GM21360 (cell line): ENCODE results near the gene DCUN1D1.
"Not testable (repeated sequence)": the region's sequence is repeated elsewhere in the genome, so short reads cannot be mapped to it uniquely, and the experiment has no call there.

ENCODE experiments used
- ATAC-seq: cut with Tn5 transposase; IDR thresholded peaks from one replicate; pipeline ENCODE4 v1.9.1; 2021; ENCODE audit warnings: mild to moderate bottlenecking, moderate library complexity; ENCODE audit not compliant: unreplicated experiment

DCUN1D1 gene

GRCh38 chr3:182980204-182981037 lies at the start of gene DCUN1D1:
Gene DCUN1D1, minus strand, starts transcription at chr3:182980538. Its CDS starts 49 bp downstream, at chr3:182980489.
- peak; percentile 83 for ATAC-seq

GRCh38 chr3:183028416-183028815 lies 48.1 kb upstream of the DCUN1D1 start:
- ATAC-seq: no peak

- no peak for ATAC-seq
These were observed 46.9 kb upstream of the DCUN1D1 start for GRCh38 chr3:183027276-183027675.

- ATAC-seq: no peak
These were observed 42.7 kb upstream of the DCUN1D1 start for GRCh38 chr3:183022936-183023516.

GRCh38 chr3:183018421-183019192 lies 38.3 kb upstream of the DCUN1D1 start:
- no peak for ATAC-seq

- ATAC-seq: no peak
These were observed 34.8 kb upstream of the DCUN1D1 start for GRCh38 chr3:183015185-183015584.

GRCh38 chr3:183013856-183014255 lies 33.5 kb upstream of the DCUN1D1 start:
- no peak for ATAC-seq

GRCh38 chr3:183013074-183013473 lies 32.7 kb upstream of the DCUN1D1 start:
- ATAC-seq: no peak

GRCh38 chr3:183008800-183009199 lies 28.5 kb upstream of the DCUN1D1 start:
- no peak for ATAC-seq

- no peak for ATAC-seq
These were observed 28.0 kb upstream of the DCUN1D1 start for GRCh38 chr3:183008303-183008702.

- no peak for ATAC-seq
These were observed 26.2 kb upstream of the DCUN1D1 start for GRCh38 chr3:183006396-183007002.

GRCh38 chr3:182999767-183000166 lies 19.4 kb upstream of the DCUN1D1 start:
- ATAC-seq: no peak

- not testable (repeated sequence) for ATAC-seq
These were observed 13.3 kb upstream of the DCUN1D1 start for GRCh38 chr3:182993486-182994201.

- no peak for ATAC-seq
These were observed 9.2 kb upstream of the DCUN1D1 start for GRCh38 chr3:182989566-182989965.

GRCh38 chr3:182986021-182986420 lies 5.7 kb upstream of the DCUN1D1 start:
- ATAC-seq: no peak

GRCh38 chr3:182983876-182984275 lies 3.5 kb upstream of the DCUN1D1 start:
- no peak for ATAC-seq

GRCh38 chr3:182981038-182981380 lies 671 bp upstream of the DCUN1D1 start:
- no peak for ATAC-seq

GRCh38 chr3:182979674-182980191 lies 605 bp downstream of the DCUN1D1 start:
- no peak for ATAC-seq

GRCh38 chr3:182979103-182979673 lies 1.1 kb downstream of the DCUN1D1 start:
- ATAC-seq: no peak

GRCh38 chr3:182978387-182978786 lies 2.0 kb downstream of the DCUN1D1 start:
- no peak for ATAC-seq
